Peyer's patch (tissue), 4 donors: Measurements from ENCODE around the gene ARHGAP15.

Experiments used
- CTCF ChIP-seq, 6 experiments: fragments of 450-650 bp in 4 of 6; fragments of 200-600 bp in 2 of 6; sonication (generic) in 1 of 6; IDR thresholded peaks; one replicate each; pipeline ENCODE4 v1.5.1; 2017 to 2019; ENCODE audit warnings: antibody characterized with exemption in 6 of 6, mild to moderate bottlenecking in 3 of 6, moderate library complexity in 1 of 6
- POLR2A ChIP-seq, 2 donors: fragments of 450-650 bp; IDR thresholded peaks; one replicate each; pipeline ENCODE4 v1.5.1; 2017; ENCODE audit warnings: antibody characterized with exemption in 2 of 2, mild to moderate bottlenecking in 2 of 2, moderate library complexity in 2 of 2

DNA sequence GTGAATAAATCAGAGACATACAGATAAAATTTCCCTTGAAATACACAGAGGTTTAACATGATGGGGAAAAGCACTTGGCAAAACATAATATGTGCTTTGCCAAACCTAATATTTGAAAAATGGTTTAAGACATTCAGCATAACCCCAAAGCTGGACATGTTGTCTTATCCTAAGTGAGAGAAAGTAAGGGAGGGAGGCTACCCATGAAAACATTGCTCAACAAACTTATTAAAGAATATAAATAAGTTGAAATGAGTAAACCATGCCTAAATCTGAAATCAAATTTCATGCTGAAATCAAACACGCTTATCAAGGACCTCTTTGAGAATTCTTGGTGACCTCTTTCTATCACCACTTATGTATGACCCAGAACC lies 81.2 kb downstream of the ARHGAP15 start:
- TF ChIP-seq CTCF (IDR thresholded peaks at IDR 0.05) = no peak
- no peak for TF ChIP-seq POLR2A (IDR thresholded peaks at IDR 0.05)
